SKM-1 treated with dmso at 0.1 percent for 144 hours (cell line): ENCODE measurements around the gene MAML3.
A peak's percentile ranks its signal among the peaks of the same experiment; 100 is the strongest.

Experiments used
- DNase-seq: peaks from one replicate; lab custom pipeline; 2025; ENCODE audit not compliant: unreplicated experiment; lab: John Stamatoyannopoulos, UW

MAML3 gene

GRCh38 chr4:140080883-140081282 is 73.1 kb downstream of the MAML3 start:
- no peak for DNase-seq

GRCh38 chr4:140078366-140078765 is 75.6 kb downstream of the MAML3 start:
- DNase-seq = no peak

GRCh38 chr4:140076307-140076706 is 77.7 kb downstream of the MAML3 start:
- DNase-seq = no peak

- DNase-seq = peak; percentile 40
Observed at GRCh38 chr4:140071806-140072205, 82.2 kb downstream of the MAML3 start.

GRCh38 chr4:140070973-140071372 is 83.0 kb downstream of the MAML3 start:
- no peak for DNase-seq

- DNase-seq = no peak
Observed at GRCh38 chr4:140070366-140070765, 83.6 kb downstream of the MAML3 start.

- DNase-seq = no peak
Observed at GRCh38 chr4:140069066-140069465, 84.9 kb downstream of the MAML3 start.

- DNase-seq = no peak
Observed at GRCh38 chr4:140068271-140068670, 85.7 kb downstream of the MAML3 start.

- no peak for DNase-seq
Observed at GRCh38 chr4:140066031-140066930, 87.7 kb downstream of the MAML3 start.

- DNase-seq = no peak
Observed at GRCh38 chr4:140065393-140065792, 88.6 kb downstream of the MAML3 start.

- no peak for DNase-seq
Observed at GRCh38 chr4:140061659-140062289, 92.2 kb downstream of the MAML3 start.

- DNase-seq = no peak
Observed at GRCh38 chr4:140061194-140061593, 92.8 kb downstream of the MAML3 start.

- no peak for DNase-seq
Observed at GRCh38 chr4:140059159-140059558, 94.8 kb downstream of the MAML3 start.

- DNase-seq = peak; percentile 71
Observed at GRCh38 chr4:140057701-140058100, 96.3 kb downstream of the MAML3 start.

GRCh38 chr4:140056015-140056414 is 98.0 kb downstream of the MAML3 start:
- DNase-seq = no peak

- no peak for DNase-seq
Observed at GRCh38 chr4:140054861-140055260, 99.1 kb downstream of the MAML3 start.

GRCh38 chr4:140053185-140053584 is 100.8 kb downstream of the MAML3 start:
- no peak for DNase-seq

GRCh38 chr4:140052050-140052449 is 101.9 kb downstream of the MAML3 start:
- peak; percentile 20 for DNase-seq

GRCh38 chr4:140049849-140050637 is 103.9 kb downstream of the MAML3 start:
- peak; percentile 12 for DNase-seq

- peak; percentile 18 for DNase-seq
Observed at GRCh38 chr4:140049024-140049848, 104.7 kb downstream of the MAML3 start.
